Measurements from ENCODE around the gene SYN1.
A peak's percentile ranks its signal among the peaks of the same experiment; 100 is the strongest.

Gene SYN1

GRCh38 chrX:47595716-47596251 lies 23.9 kb downstream of the SYN1 start:
- no peak for DNase-seq (ENCODE audit: low spot score)

GRCh38 chrX:47593522-47593921 lies 26.1 kb downstream of the SYN1 start:
- DNase-seq (ENCODE audit: low spot score) = no peak

- no peak for DNase-seq (ENCODE audit: low spot score)
Observed at GRCh38 chrX:47590984-47591383, 28.7 kb downstream of the SYN1 start.

DNA sequence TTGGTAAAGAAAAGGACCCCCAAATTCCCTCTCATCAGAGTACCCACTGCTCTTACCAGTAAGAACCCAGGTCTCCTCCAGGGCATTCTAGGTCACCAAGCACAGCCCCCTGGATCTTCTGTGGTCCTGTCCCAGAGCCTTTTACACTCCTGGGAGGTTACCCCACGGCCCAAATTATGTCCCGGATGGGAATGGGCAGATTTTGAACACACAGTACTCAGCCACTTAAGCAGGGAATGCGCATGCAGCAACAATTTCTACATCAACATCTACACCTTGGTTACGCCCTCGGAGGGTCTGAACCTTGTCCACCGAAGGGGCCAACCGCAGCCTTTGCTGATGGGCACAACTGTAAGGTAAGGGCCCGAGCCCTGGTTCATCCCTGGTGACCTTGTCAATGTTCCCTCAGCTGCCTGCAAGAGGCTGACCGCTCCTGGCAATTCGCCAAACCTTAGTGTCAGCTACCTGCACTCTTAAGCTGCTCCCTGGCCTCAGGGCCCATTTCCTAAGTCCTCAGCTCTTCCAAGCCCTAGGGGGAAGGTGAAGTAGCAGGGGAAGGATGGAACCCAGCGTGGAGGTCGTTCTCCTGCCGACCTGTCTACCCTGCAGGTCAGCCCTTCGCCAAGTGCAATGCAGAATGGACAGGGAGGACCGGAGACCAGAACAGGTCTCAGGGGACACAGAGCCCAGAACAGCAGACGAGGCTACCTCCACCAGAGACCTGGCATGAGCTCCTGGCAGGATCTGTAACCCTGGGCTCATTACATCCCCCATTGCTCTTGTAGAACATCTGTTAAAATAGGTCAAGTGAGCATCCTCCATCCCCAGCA lies 31.5 kb downstream of the SYN1 start:
- no peak for DNase-seq (ENCODE audit: low spot score)

DNA sequence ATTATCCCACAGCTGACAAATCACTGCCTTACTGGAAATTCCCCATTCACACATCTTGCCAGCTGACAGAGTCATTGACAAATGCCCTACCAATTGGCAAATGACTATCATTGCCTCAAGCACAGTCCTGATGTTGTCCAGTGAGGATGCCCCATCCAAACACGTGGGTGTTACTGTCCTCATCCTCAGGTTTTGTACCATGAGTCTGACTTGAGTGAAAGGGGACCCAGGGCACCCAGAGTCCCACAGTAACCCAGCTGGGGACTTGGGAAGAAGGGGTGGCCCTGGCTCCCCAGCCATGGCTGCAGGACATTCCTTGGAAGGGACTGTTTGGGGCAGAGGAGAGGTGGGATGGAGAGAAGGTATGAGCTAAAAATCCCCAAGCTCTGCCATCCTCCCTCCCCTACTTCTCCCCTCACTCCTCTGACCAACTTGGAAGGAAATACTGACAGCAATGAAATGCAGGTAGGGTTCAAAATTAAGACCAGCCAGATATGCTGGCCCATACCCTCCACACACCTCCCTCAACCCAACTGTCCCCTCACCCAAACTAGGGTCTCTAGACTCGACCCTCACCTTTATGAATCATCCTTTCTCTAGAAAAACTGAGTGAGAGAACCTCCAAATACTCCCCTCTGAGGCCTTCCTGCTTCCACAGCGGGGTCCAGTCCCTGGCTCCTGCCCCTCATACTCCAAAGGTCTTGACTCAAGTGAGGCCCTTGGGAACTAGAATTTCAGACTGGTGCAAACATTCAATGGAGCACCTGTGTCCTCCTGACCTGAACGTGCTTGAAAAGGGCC lies 32.4 kb downstream of the SYN1 start:
- DNase-seq (ENCODE audit: low spot score) = no peak

DNA sequence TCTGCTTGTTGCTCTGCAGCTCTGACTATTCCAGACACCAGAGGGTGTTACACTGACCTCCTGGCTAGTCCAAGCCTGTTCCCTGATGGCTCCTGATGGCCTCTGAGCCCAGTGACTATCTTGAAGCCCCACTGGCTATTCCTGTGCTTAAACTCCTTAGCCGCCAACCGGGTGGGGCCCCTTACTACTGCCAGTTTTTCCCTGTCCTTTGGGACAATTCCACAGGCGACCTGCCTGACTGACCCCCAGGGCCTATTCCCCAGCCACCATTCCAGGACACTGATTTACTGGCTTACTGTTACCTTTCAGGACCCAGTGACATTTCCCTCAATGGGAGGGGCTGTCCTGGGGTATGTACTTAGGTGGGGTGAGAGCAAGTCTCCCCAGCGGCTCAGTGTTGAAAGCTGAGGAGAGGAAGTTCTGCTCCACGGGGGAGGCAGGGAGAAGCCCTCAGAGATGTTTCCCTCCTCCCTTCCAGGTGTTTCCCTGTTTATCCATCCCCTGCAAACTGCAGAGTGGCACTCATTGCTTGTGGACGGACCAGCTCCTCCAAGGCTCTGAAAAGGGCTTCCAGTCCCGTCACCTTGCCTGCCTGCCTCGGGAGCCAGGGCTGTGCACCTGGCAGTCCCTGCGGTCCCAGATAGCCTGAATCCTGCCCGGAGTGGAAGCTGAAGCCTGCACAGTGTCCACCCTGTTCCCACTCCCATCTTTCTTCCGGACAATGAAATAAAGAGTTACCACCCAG lies 33.4 kb downstream of the SYN1 start:
- DNase-seq (ENCODE audit: low spot score) = no peak

- DNase-seq (ENCODE audit: low spot score) = no peak
Observed at GRCh38 chrX:47585273-47585672, 34.4 kb downstream of the SYN1 start.

DNA sequence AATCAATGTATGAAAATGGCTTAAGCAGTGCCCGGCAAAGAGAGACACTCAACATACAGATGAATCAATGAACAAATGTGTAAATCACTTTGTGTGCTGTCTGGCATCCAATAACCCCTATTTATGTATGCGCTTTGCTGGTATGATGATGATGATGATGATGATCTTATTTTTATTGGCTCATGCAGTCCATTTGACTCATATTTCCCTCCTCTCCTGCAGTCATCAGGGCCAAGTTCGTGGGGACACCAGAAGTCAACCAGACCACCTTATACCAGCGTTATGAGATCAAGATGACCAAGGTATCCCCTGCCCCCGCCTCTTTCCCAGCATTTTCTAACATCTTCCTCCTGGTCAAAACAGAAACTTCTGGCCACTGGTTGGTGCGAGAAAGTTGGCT lies 34.9 kb downstream of the SYN1 start:
- no peak for DNase-seq (ENCODE audit: low spot score)

DNA sequence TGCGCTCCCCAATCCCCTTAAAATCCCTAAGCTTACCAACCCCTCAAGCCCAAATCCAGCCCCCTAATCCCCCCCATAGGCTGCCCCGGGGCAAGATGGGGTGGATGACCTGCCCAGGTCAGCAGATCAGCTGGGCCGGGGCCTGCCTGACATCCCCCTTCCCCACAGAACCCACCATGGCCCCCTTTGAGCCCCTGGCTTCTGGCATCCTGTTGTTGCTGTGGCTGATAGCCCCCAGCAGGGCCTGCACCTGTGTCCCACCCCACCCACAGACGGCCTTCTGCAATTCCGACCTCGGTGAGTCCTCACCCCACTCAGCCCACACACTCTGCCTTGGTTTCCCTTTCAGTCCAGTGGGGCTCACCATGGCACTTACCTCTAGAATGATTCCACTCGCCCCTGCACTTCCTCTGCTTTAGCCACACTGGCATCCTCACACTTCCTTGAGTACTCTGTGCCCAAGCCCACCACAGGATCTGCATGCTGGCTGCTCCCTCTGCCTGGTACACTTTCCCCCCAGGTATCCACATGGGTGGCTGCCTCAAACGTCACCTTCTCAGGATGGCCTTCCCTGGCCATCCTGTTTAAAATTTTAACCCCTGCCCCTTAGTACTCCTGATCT lies 36.3 kb downstream of the SYN1 start:
- DNase-seq (ENCODE audit: low spot score) = no peak

DNA sequence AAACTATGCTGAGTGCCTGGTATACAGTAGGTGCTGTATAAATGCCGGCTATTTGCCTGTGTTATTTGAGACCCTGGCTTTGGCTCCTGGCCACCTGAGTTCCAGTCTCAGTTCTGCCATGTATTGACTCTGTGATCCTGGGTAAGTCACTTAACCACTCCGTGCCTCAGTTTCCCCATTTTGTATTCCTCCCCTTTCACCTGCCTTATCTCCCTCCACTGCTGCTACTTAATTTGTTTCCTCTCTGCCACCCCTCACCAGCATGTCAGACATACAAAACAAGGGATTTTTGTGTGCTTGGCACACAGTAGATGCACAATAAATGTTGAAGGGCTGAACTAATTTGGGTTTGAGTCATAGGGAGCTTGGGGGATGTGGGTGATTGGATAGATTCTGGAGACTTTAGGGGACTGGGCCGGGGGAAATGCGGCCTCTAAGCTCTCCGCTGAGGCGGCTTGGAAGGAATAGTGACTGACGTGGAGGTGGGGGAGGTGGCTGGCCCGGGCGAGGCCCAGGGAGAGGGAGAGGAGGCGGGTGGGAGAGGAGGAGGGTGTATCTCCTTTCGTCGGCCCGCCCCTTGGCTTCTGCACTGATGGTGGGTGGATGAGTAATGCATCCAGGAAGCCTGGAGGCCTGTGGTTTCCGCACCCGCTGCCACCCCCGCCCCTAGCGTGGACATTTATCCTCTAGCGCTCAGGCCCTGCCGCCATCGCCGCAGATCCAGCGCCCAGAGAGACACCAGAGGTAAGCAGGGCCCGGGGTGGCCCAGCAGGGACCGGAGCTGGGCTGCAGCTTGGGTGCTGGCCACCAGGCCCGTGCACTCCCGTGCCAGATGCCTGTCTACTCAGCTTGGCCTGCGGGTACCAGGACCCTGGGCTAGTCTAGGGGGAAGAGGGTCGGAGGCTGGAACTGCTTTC lies 37.7 kb downstream of the SYN1 start, which contains the start of gene TIMP1:
TSS of gene TIMP1 (plus strand) at position 706 of the 917 bp plus-strand sequence. CDS start 980 bp downstream, outside the sequence.
- peak; percentile 31 for DNase-seq (ENCODE audit: low spot score)

DNA sequence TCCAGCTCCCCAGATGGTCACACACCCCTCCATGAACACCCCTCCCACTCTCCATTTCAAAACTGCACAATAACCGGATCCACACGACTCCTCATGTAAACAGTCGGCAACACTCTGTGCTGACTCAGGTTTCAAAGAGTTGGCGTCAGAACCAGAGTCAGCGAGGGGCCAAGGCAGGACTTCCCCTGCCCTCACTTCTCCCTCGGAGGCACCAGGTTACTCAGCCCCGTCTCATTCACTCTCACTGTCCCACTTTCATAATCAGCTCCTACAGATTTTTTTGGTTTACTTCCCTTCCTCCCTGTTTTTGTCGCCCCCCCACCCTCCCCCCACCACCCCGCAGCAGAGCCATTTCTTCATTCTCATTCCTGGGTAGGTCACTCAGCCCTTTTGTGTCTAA lies 40.1 kb downstream of the SYN1 start:
- no peak for DNase-seq (ENCODE audit: low spot score)

DNA sequence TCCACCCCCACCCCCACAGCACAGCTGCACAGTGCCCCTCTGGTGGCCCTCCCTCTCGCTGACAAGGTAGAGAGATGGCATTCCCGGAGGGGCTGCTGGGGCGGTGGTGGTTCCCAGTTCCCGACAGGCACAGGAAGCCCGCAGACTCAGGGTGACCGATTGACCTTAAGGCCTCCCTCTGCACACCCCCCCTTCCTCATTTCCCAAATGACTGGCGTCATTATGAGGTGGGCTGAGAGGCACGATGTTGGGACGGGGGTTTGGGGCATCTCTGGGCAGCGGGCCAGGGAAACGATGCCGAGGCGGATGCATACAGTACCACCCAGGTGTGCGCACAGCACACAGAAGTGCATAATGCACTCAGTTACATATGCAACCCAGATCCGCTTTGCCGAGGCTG lies 41.0 kb downstream of the SYN1 start:
- no peak for DNase-seq (ENCODE audit: low spot score)

DNA sequence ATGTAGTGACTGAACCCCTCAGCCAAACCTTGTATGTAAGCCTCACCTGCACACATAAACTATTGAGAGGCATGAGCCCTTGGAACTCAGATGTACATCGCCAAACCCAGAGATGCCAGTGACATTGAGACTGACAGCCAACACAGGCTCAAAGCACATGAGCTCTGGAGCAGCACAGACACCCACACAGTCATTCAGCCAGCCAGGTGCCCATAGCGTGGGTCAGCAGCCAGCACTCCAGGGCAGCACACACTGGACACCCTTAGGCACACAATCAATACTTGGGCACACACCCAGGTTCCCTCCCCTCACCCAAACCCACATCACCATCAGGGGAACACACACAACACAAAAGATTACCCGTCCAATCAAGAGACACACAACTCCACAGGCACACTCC lies 41.8 kb downstream of the SYN1 start:
- DNase-seq (ENCODE audit: low spot score) = no peak

GRCh38 chrX:47577424-47577823 lies 42.2 kb downstream of the SYN1 start:
- DNase-seq (ENCODE audit: low spot score) = no peak

- no peak for DNase-seq (ENCODE audit: low spot score)
Observed at GRCh38 chrX:47576021-47576898, 43.4 kb downstream of the SYN1 start.

- DNase-seq (ENCODE audit: low spot score) = no peak
Observed at GRCh38 chrX:47574547-47575301, 44.9 kb downstream of the SYN1 start.

DNA sequence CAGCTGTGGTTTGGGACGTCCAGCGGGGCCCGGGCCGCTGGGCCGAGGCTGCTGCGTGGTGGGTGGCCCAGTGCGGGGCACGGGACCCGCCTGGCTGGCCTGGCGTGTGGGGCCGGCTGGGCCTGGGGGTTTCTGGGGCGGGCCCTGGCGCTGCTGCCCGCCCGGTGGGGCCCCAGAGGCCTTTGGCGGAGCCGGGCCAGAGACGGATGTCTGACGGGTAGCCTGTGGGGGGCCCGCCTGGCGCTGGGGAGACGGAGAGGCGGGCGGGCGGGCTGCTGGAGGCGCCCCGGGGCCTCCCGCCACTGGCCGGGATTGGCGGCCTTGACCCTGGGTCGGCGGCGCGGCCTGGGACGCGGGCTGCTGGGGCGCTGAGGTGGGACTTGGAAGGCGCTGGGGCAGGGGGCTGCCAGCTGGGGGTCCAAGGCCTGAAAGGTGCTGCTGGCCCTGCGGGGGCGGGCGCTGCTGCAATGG lies 45.5 kb downstream of the SYN1 start:
- DNase-seq (ENCODE audit: low spot score) = no peak

GRCh38 chrX:47573341-47574075 lies 46.1 kb downstream of the SYN1 start:
- DNase-seq (ENCODE audit: low spot score) = no peak
